GM10847 (cell line): ENCODE data around the gene TTI1.

Experiments
- POLR2A ChIP-seq: IDR thresholded peaks from 2 replicates; pipeline ENCODE4 v1.6.1; 2011; ENCODE audit not compliant: insufficient read length; ENCODE audit errors: extremely low read depth

The TTI1 gene

DNA sequence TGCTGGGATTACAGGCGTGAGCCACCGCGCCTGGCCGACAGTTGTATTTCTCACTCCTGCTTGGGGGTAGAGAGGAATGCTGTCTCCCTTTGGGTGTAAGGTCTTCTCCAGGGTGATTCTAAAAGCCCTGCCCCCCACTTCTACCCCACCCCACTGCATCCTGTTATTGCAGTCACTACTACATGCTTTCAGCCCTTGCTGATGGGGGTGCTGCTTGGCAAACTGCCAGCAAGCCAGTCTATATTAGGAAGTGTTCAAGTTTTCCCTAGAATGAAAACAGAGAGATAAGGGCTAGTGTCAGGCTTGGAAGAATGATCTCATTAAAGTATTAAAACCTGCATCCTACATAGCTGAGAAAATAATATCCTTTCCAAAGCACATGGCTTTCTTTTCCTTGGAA is 31.3 kb downstream of the TTI1 start:
- TF ChIP-seq POLR2A = no peak

DNA sequence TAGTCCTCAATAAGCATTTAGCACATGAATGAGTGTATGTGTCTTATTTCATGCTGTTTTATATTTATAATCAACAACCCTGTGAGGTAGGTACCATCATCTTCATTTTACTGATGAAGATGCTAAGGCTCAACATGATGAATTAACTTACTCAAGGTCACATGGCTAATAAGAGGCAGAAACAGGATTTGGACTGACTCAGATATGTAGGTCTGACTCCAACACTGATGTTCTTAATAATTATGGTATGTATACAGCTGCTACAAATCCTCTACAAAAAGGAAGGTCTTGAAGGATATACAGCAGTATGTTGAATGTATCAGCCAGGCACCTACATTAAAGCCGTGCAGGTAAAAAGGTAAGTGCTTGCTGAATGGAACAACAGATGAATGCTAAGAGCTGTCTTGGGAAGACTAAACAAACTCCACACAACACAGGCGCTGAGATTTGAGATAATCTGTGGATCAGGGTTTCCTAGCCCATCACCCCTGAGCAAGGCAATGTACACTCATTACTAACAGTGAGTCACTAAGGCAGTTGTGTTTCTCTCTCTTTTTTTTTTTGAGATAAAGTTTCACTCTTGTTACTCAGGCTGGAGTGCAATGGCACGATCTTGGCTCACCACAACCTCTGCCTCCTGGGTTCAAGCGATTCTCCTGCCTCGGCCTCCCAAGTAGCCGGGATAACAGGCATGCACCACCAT is 31.9 kb downstream of the TTI1 start:
- no peak for TF ChIP-seq POLR2A

GRCh38 chr20:38000293-38000692 is 33.0 kb downstream of the TTI1 start:
- TF ChIP-seq POLR2A = no peak

DNA sequence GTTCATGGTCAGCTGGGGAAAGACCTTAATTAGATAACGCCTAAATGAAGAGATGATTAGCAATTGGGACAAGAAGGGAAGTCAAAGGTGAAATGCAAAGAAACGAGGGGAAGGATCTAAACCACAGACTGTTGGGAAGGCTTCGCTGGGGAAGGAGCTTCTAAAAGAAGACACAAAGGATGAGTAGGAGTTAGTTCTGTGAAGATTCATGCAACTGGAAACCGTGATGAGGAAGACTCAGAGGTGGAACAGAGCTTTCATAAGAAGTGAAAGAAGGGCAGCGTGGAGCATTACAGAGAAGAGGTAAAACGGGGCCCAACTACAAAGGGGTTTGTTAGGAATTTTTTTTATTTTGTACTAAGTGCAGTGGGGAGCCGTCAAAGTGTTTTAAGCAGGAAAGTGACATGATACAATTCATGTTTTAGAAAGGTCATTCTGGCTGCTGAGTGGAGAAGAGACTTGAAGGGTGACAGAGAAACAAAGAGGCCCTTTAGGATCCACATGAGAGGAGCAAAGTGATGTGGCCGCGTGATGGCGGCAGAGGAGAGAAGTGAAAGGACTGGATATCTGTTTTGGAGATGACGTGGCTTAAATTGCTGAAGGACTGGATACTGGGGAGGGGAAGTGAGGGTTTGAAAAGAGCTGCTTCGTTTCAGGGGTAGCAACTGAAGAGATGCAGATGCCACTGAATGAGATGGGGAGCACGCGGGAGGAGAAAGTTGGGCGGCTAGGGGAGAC is 33.6 kb downstream of the TTI1 start:
- no peak for TF ChIP-seq POLR2A

GRCh38 chr20:37997516-37997915 is 35.7 kb downstream of the TTI1 start:
- no peak for TF ChIP-seq POLR2A

GRCh38 chr20:37995856-37996605 is 37.2 kb downstream of the TTI1 start:
- no peak for TF ChIP-seq POLR2A

DNA sequence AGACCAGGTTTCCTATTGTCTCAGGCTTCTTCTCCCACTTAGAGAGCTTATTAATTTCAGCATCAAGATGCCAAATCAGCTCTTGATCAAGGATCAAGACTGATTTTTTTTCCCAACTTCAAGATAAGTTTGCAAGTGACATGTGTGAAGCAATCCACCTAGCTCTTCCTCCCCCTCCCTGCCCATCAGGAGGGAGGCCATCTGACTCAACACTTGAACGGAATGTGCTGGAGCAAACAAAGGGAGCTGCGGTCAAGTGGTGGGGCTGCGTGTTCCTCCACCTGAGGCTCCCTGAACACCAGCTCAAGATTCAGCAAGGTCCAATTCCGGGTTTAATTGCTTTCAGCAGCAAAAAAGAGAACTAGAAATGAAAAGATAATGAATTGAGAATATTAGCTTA is 38.7 kb downstream of the TTI1 start:
- TF ChIP-seq POLR2A = no peak

GRCh38 chr20:37992802-37993409 is 40.4 kb downstream of the TTI1 start:
- TF ChIP-seq POLR2A = no peak

DNA sequence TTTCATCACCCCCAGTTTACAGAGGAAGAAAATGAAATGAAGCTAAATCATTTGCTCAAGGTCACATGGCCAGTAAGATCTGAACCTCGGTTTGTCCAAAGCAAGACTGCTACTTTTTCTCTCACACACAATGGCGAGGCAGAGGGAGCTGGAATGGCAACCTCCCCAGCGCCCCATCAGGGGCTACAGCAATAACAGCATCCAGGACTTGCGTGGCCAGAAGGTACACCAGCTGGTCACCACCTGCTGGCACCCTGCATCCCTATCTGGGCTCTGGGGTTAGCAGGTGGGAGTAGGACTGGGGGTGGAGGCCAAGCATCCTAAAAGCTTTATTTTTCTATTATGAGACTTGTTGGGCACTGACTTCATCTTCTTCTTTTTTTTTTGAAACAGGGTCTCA is 41.3 kb downstream of the TTI1 start:
- no peak for TF ChIP-seq POLR2A

GRCh38 chr20:37991157-37991866 is 41.9 kb downstream of the TTI1 start:
- TF ChIP-seq POLR2A = no peak

GRCh38 chr20:37990571-37991151 is 42.6 kb downstream of the TTI1 start:
- no peak for TF ChIP-seq POLR2A

DNA sequence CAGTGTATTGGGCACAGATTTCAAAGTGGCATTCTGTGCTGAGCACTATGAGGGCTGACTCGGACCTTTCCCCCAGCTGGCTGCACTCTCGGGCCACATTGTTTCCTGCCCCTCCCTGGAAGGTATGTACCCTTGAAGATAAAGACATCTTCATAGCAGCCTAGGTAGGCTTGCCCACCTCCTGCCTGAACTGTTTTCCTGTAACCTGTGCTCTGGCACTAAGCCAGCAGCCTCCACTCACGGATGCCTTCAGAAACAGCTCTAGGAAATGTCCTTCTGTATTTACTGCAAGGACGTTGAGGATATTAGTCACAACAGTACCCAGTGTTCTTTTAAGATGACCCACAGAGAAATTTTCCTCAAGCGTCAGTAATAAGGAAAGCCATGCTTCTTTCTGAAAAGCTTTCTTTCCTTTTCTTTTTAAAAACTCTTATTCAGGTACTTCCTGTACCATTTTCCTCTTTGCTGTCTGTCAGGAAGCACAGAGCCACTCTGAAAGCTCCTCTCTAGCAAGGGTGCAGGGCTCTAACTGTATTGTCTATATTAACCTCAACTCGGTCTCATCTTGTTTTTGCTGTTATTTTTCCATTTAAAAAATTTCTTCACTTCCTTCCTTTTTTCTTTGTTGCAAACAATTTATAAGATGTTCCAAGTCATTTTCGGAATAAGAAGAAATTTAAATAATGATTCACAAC is 43.5 kb downstream of the TTI1 start:
- no peak for TF ChIP-seq POLR2A

- no peak for TF ChIP-seq POLR2A
Observed at GRCh38 chr20:37988306-37988954, 44.8 kb downstream of the TTI1 start.

DNA sequence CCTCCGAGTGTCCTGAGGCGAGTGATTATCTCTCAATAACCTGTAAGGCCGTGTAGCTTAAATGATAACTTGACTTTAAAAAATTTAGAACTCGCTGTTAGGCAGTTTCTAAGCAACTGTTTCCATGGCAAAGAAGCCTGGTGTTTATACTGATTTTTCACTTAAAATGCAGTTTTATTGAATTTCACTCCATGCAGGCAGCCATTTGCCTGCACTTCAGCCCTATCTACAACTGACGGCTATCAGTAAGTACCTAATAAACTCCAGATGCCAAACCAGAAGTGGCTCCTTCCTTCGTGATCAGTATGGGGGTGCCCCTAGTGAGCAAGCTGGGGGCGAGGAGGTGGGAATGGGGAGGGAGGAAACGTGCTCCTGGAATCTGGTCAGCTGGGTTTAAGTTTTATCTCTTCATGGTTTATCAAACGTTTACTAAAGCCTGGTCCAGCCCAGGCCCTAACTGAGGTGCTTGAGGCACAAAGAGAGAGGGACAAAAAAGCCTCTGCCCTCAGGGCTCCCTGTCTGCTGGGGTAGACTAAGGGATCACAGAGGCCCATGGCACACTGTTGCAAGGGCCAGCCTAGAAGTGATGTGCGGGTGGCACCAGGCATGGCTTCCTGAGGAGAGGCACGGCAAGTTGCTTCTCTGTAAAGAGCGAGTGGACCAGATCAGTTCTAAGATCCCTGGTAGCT is 45.5 kb downstream of the TTI1 start:
- TF ChIP-seq POLR2A = no peak
